MM.1S (cell line): ENCODE results near the gene SH3GLB1.

Experiments used
- CTCF ChIP-seq: fragments of 300-600 bp; sonication (generic); IDR thresholded peaks from 2 replicates; pipeline ENCODE4 v1.5.1; 2016; ENCODE audit warnings: antibody characterized with exemption, low read length, mixed read lengths
- EZH2 ChIP-seq: fragments of 300-600 bp; sonication (generic); optimal IDR thresholded peaks from 2 replicates; pipeline ENCODE3; 2017; ENCODE audit warnings: low read depth, mild to moderate bottlenecking, antibody characterized with exemption, low read length, mixed read lengths

GRCh38 chr1:86757272-86757984 is 53.1 kb downstream of the SH3GLB1 start:
- TF ChIP-seq CTCF (no peak), EZH2 (no peak)
